HG02763 (cell line): Measurements from ENCODE around the gene ACTRT2.

Experiments
- ATAC-seq: cut with Tn5 transposase; IDR thresholded peaks from one replicate; pipeline ENCODE4 v1.9.1; 2021; ENCODE audit warnings: mild to moderate bottlenecking, moderate library complexity; ENCODE audit not compliant: unreplicated experiment

The ACTRT2 gene

DNA sequence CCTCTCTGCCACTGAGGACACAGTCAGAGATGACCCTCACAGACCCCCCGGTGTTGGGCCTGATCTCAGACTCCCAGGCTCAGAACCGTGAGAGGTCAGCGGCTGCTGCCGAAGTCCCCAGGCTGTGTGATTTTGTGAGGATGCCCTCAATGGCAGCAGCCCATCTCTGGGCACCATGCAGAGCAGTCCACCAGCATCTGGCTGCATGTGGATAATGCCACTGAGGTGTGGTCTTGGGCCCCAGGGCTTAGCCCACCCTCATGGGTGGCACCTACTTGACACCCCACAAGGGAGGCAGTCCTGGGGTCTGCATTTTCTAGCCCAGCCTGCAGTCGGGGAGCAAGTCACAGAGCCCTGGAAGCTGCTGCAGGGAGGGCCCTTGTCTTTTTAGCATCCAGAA, 5.5 kb upstream of the ACTRT2 start:
- ATAC-seq, result no peak

DNA sequence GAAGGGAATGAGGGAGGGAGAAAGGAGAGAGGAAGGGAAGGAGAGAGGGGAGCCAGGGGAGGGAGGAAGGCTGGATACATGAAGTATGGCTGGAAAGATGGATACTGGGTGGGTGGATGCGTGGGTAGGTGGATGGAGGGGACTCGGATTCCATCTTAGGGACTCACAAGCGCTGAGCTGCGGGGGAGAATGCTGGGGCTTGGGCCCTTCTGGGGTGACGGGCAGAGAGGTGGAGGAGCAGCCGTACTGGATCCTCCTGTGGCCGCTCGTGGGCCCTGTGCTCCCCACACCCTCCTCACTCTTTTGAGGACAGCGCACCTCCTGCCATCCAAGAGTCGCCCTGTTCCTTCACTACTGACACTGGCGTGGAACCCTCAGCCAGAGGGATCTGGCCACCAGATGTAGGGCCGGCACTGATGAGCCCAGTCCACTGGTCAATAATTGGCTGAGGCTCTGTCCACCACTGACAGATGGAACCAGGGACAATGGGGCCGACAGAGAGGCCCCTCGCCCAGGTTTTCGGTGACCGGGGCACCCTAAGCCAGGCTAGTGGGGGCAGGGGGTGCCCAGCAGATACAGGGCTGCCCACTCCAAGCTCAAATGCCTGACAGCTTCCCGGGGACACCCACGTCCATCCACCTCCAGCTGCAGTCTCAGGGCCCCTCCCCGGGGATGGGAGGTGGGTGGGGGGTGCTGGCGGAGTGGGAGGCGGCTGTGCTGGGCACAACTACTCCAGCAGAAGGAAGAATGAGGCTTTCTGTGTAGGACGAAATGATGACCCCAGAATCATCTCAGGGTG, 4.4 kb upstream of the ACTRT2 start:
- ATAC-seq, result no peak

DNA sequence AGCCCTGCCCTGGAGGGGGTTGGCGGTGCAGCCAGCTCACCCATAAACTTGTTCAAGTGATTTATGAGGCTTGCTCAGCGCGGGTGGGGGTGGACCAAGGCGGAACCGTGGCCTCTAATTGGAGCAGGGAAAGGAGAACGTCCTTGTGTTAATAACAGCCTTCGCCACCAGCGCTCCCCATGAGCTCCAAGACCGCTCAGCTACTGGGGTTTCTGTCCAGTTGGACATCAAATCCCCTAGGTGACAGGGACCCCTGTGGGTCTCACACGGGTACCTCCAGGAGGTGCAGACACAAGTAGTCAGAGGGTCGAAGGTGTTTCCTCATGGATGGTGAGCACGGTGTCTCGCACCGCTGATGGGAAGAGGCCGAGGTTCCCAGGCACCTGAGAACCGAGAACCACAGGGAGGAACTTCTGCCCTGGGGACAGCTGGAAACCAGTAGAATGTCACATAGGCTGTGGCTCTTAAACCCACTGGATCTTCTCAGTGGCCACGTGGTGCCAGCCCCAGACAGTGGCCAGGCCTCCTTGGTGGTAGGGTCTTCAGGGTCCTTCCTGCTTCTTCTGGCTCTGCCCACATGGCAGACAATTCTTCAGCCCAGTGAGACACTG, 3.7 kb upstream of the ACTRT2 start:
- no peak for ATAC-seq

DNA sequence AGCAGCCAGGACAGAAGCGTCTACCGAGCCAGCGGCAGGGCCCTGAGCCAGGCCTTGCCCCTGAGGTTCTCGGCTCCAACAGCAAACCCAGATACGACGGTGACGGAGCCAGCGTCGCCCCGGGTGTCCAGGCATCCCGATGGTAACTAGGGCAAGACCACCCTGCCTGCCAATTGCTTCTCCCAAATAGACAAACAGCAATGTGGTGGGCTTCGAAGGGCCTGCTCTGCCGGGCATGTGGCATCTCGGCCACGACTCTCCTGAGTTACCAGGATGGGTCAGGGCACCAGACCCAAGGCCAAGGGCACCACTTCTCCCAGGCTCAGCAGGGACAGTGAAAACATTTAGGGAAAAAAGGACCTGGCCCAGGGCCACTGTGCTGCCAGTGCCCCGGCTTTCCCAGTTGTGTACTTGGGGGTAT, 3.2 kb upstream of the ACTRT2 start:
- no peak for ATAC-seq

DNA sequence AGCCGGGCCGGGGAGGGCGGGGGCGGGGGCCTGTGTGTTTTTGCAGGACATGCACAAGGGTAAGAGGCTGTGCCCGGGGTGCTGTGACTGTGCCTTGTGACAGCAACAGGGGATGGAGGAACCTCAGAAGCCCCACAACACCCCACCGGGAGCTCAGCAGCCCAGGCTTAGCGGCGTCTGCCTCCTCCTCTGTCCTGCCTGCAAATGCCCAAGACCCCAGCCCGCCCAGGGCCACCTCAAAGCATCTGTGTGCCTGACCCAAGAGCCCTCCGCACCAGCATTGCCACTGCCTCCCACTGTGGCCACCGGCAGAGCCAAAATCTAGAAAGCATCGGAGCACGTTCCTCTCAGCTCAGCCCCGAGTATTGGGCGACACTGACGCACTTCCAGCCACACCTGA, 2.7 kb upstream of the ACTRT2 start:
- no peak for ATAC-seq

DNA sequence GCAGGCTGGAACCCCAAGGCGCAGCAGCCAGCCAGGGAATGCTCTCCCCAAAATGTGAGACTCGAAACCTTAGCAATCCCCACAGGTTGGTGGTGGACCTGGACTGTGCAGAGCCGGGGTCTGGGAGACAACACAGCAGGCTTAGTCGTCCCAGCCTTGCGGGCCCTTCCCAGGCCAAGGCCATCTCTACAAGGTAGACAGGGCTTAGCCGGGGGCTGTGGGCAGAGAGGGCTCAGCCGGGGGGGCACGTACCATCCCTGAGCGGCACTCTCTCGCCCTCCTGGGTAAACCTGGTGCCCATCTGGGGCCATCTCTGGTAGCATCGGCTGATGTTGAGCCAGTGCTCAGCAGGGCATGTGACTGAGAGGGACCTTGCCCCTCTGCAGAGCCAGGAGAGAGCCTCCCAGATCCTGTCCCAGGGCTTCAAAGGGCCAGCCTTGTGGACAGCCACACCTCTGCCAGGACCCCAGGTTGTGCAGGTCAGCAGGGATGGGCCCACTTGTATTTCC, 2.2 kb upstream of the ACTRT2 start:
- ATAC-seq, result no peak

DNA sequence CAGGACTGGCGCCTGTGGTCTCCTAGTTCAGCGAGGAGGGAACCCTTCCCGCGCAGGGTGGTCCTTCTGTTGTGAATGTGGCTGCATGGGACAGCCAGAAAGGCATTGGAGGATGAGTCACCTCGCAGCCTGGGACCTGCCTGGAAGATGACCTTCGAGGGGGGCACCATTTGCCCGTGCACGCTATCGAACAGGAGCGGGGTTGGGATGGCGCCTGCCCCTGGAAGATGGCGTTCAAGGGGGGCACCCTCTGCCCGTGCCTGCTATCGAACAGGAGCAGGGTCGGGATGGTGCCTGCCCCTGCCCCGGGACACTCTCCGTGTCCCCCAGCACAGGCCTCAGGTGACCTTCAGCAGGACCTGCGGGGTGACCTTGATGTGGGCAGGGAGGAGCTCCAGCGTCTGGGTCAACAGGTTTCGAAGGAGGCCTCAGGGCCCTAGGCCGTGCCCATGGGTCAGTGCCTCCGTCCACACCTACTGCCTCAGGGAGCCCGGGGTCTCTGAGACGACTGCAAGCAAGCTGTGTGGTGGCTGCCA, 1.7 kb upstream of the ACTRT2 start:
- ATAC-seq, result no peak

DNA sequence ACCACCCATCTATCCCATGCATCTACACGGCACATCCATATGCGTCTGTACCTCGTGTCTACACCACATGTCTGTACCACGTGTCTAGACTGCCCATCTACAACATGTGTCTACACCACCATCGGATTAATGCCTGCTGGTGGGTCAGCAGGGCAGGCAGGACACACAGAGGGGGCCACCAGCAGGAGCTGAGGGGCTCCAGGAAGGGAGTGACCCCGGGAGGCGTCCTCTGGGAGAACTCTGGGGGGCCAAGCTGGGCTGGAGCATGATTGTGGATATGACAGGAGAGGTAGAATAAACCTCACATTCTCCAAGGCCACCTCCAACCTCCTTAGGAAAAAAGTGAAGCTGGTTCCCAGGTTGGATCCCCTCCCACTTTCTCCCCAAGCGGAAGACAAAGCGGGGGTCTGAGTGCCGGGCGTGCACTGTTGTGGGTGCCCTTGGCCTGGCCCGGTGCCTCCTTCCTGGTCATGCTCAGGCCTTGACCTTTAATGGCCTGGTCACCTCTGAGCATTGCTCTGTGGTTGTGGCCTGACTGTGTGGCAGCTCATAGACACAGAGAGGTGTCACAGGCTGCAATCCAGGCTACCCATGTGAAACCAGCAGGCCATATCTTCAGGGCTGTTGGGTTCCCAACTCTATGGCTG, 881 bp upstream of the ACTRT2 start:
- no peak for ATAC-seq

DNA sequence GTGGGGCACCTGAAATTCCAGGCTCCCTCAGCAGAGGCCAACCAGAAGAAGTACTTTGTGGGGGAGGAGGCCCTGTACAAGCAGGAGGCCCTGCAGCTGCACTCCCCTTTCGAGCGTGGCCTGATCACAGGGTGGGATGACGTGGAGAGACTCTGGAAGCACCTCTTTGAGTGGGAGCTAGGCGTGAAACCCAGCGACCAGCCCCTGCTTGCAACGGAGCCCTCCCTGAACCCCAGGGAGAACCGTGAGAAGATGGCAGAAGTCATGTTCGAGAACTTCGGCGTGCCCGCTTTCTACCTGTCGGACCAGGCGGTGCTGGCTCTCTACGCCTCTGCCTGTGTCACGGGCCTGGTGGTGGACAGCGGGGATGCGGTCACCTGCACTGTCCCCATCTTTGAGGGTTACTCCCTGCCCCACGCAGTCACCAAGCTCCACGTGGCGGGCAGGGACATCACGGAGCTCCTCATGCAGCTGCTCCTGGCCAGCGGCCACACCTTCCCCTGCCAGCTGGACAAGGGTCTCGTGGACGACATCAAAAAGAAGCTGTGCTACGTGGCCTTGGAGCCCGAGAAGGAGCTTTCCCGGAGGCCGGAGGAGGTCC, 634 bp downstream of the ACTRT2 start:
- no peak for ATAC-seq

DNA sequence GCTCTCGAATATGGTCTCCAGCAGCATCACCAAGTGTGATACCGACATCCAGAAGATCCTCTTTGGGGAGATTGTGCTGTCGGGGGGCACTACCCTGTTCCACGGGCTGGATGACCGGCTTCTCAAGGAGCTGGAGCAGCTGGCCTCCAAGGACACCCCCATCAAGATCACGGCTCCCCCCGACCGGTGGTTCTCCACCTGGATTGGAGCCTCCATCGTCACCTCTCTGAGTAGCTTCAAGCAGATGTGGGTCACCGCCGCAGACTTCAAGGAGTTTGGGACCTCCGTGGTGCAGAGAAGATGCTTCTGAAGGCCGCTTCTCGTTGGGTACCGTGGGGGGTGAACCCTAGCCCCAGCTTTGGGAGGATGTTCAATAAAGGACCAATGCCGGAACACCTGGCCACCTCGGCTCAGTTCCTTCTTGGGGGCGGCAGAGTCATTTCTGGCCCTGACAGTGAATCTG, 1.3 kb downstream of the ACTRT2 start:
- ATAC-seq, result no peak

DNA sequence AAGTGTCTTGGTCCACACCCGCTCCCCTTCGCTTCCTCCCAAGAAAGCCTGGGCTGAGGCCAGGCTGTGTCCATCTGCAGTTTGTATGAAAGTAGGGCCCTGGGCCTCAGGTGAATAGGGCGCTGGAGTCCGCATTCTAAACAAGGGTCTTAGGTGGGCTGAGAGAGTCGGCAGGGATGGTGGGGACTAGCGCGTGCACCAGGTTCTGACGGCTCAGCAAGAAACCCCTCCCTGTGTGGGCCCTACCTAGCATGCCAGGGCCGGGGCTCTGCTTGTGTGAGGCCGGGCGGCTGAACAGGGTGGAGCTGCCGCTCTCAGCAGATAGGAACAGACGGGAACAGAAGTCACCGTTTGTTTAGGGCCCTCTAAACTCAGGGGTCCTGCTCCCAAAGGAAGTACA, 1.7 kb downstream of the ACTRT2 start:
- no peak for ATAC-seq

DNA sequence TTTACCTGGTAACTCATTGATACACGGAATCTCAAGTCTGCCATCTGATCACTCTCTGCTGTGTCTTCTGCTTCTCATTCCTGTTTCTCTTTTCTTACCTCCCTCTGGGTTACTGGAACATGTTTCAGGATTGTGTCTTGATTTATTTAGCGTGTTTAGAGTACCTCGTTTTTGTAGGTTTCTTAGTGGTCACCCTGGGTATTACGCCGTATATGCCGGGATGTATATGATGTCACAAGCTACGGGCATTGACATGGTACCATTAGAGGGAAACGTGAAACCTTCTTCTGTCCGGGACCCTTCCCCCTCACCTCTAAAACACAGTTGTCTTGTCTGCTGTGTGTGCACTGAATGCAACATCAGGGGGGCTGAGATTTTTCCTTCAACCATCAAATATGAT, 2.8 kb downstream of the ACTRT2 start:
- no peak for ATAC-seq

DNA sequence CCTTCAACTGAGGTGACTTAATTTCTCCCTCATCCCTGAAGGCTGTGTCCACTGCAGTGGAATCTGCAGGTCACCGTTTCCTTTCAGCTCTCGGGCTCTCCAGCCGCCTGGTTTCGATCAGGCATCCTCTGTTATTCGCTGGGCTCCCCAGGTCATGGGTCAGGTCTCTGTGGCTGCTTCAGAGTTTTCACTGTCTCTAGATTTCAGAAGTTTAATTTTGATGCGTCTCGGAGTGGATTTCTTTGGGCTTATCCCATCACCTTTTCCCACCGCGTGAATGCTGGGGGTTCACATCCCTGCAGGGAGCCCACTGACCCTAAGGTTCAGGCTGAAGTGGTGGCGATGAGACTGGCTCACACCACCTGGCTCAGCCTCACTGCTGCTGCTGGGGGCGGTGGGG, 3.3 kb downstream of the ACTRT2 start:
- ATAC-seq, result no peak

DNA sequence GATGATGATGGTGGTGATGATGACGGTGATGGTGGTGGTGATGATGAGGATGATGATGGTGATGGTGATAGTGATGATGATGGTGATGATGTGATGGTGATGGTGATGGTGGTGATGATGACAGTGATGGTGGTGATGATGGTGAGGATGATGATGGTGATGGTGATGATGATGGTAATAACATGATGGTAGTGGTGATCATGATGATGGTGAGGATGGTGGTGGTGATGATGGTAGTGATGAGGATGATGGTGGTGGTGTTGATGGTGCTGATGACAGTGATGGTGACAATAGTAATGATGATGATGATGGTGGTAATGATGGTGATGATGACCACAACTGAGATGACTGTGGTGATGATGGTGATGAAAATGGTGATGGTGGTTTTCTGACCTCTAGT, 4.9 kb downstream of the ACTRT2 start:
- ATAC-seq, result no peak

DNA sequence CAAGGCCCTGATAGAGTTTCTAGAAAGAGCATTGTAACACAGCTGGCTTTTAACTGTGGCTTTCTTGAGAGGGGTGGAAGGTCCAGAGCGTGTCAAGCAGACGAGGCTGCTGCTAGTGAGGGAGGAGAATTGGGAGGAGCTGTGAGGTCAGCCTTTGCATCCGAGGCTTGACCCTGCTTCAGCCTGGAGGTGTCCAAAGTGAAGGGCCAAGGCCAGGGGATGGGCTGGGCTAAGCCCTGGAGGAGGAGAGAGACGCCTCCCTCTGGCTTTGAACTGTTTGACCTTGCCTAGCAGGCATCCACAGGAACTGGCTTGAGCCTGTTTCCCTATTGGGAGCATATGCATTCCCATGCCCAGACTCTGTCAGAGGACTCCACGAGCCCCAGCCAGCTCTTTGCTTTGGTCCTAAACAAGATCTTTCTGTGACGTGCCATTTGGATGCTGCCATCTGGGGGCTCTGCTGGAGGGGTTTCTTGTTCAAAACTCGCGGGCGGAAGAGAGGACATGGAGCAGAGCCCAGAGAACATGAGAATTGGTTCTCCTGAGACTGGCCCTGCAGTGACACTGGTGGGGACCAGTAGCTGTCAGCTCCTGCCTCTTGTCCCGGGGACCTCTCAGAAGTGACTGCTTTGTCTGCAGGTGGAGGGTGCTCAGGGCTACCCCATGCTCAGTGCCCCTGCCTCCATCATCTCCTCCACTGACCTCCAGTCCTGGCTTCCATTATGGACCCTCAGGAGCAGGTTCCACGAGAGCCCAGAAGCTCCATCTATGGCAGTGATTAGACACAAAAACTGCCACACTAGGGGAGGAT, 5.5 kb downstream of the ACTRT2 start:
- ATAC-seq, result no peak

DNA sequence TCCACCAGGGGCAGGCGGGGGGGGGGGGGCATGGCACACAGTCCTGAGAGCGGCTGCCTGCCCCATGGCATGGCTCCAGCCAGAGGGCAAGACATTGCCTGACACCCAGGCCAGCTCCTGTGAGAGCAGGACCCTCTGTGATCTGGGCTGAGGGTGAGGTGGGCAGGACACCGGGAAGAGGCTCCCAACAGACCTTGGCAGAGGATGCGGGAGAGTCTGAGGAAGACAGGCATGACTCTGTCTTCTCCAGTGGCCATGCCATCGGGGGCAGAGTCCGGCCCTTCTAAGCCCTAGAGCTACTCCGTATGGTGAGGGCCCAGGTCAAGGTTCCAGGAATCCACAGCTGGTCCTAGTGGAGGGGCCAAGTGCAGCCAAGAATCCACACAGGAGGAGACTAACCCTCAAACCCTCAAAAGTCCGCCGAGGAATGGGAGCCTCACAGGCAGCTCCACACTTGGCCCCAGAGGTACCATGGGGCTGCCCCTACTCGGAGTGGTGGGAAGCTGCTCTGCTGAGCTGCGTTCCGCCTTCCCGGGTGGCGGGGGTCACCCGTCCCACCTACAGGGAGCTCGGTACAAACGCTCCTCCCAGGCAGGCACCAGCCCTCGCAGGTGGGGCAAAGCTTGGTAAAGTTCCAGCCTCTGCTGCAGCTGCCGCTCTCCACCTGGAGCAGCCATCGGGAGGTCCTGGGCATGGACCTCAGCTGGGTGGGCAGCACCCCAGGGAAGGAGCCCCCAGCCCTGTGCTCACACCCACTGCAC, 6.5 kb downstream of the ACTRT2 start:
- ATAC-seq, result no peak

DNA sequence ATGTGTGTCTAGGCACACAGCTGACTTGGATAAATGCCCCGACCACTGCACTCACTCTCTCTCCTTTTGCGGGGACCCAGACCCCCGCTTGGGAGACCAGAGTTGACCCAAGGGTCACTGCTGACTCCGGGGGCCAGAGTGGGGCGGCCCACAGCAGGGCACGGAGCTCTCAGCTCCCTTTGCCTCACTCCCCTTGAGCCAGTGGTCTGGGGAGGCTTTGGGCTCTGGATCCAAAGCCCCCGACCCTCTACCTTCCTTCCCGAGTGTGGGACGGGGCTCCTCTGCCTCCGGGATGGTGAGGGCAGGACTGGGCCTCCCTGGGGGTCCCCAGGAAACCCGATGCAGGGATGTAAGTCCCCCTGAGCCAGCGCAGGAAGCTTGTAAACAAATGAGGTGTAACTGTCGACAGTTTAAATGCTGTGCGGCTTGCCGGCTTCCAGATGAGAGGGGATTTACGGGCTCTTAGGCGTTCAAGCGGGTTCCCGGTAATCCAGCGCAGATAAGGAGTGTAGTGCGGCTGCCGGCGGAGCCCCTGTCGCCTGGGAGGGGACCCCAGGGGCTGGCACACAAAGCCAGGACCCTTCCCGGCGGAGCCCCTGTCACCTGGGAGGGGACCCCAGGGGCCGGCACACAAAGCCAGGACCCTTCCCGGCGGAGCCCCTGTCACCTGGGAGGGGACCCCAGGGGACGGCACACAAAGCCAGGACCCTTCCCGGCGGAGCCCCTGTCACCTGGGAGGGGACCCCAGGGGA, 7.4 kb downstream of the ACTRT2 start:
- no peak for ATAC-seq

DNA sequence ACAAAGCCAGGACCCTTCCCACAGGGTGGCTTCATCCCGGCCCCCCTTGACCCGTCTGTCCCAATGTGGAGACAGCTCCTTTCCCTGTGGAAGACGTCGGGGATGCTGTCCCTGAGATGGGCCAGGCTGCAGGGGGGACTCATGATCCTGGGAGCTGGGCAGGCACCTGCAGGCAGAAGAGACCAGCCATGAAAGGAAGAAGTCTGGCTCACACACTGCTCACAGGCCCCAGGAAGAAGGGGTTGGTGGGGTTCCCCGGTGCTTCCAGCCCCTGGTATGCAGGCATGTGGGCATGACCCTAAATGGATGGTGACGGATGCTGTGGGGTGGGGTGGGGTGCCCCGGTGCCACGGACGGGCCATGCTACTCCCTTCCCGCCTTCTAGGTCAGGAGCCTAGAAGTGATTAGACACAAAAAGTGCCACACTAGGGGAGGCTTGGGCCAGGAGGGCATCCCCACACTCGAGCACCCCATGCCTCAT, 8.3 kb downstream of the ACTRT2 start:
- no peak for ATAC-seq
